Measurements from ENCODE around the gene PUSL1.

Gene PUSL1

DNA sequence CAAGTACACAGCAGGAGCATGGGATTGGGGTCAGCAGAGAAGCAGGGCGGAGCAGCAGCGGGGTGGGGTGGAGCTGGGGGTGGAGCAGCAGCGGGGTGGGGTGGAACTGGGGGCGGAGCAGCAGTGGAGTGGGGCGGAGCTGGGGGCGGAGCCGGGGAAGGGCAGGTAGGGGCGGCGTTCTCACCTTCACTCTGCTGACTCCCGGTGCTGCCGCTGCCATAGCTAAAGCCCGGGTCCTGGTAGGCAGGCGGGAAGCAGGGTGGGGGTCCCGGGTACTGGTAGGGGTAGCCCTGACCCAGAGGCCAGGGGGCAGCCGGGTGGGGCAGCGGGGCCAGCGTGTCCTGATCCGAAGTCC lies 29.4 kb downstream of the PUSL1 start:
- Histone ChIP-seq H2BK5ac (ENCODE audit: low read depth, low read length, poor library complexity) (no peak overlapping the region), H2BK12ac (ENCODE audit: low read length) (no peak overlapping the region), H3K27ac (ENCODE audit: low read depth, low read length) (no peak overlapping the region), H3K14ac (ENCODE audit: low read length) (no peak overlapping the region), H3K9me3 (ENCODE audit: insufficient read depth, low read depth, low read length) (peaks cover 13% of the 10 kb centered on the region), H3K27me3 (ENCODE audit: insufficient read depth, low read length) (no peaks in the 10 kb centered on the region), H4K12ac (ENCODE audit: low read depth, low read length) (no peak overlapping the region), H2AK5ac (ENCODE audit: low read length) (no peak overlapping the region), H2AFZ (ENCODE audit: insufficient read depth, low read length, poor library complexity) (no peak overlapping the region), H3K79me1 (ENCODE audit: low read length) (no peaks in the 10 kb centered on the region), H2BK120ac (ENCODE audit: insufficient read depth, low read length, poor library complexity) (no peak overlapping the region), H3K23ac (ENCODE audit: low read length) (no peak overlapping the region), H3K36me3 (ENCODE audit: control insufficient read depth in 1 of 2, insufficient read depth in 2 of 2, low read length in 2 of 2) (peaks cover 67 to 69% of the 10 kb centered on the region in 2 experiments), H3K79me2 (ENCODE audit: control insufficient read depth, insufficient read depth, low read length, poor library complexity) (no peaks in the 10 kb centered on the region), H4K8ac (ENCODE audit: low read depth, low read length) (no peak overlapping the region), H4K91ac (ENCODE audit: low read depth, low read length) (no peak overlapping the region), H3K4me3 (ENCODE audit: low read depth, low read length) (no peak overlapping the region), H3K18ac (ENCODE audit: low read length) (no peak overlapping the region), H3K4ac (ENCODE audit: low read depth, low read length) (no peak overlapping the region), H3K9ac (ENCODE audit: low read length) (no peak overlapping the region), H3K4me2 (ENCODE audit: low read length) (no peak overlapping the region), H3K4me1 (ENCODE audit: control insufficient read depth in 1 of 2, insufficient read depth in 2 of 2, low read length in 2 of 2) (no peaks in the 10 kb centered on the region)
- DNase-seq: peak in 1 of 2 donors; percentile 40
- no CpG with 5 or more reads among the region's 18 CpGs for WGBS (ENCODE audit: extremely low coverage, insufficient coverage, insufficient read length)

DNA sequence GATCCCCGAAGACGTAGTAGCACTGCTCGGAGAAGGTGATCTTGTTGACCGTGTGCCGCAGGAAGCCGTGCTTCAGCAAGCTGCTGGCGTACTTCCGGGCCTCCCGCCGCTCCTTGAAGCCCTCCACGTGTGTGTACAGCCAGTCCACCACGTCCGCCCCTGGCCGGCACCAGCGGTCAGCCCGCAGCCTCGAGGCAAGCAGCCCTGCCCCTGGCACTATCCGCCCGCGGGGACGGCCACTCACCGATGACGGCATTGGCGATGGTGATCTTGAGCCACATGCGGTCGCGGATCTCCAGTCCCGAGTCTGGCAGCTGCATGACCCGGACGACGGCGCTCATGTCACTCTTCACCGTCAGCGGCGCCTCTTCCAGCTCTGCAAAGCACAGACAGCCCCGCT lies 29.9 kb downstream of the PUSL1 start:
- Histone ChIP-seq H3K18ac (ENCODE audit: low read length) (no peak overlapping the region), H3K4me2 (ENCODE audit: low read length) (no peak overlapping the region), H2BK120ac (ENCODE audit: insufficient read depth, low read length, poor library complexity) (no peak overlapping the region), H3K36me3 (ENCODE audit: control insufficient read depth in 1 of 2, insufficient read depth in 2 of 2, low read length in 2 of 2) (peaks cover 67 to 69% of the 10 kb centered on the region in 2 experiments), H3K9ac (ENCODE audit: low read length) (no peak overlapping the region), H2BK12ac (ENCODE audit: low read length) (no peak overlapping the region), H3K23ac (ENCODE audit: low read length) (no peak overlapping the region), H2AFZ (ENCODE audit: insufficient read depth, low read length, poor library complexity) (no peak overlapping the region), H4K12ac (ENCODE audit: low read depth, low read length) (no peak overlapping the region), H3K79me1 (ENCODE audit: low read length) (no peaks in the 10 kb centered on the region), H3K79me2 (ENCODE audit: control insufficient read depth, insufficient read depth, low read length, poor library complexity) (no peaks in the 10 kb centered on the region), H4K91ac (ENCODE audit: low read depth, low read length) (no peak overlapping the region), H3K27ac (ENCODE audit: low read depth, low read length) (no peak overlapping the region), H3K4me1 (ENCODE audit: control insufficient read depth in 1 of 2, insufficient read depth in 2 of 2, low read length in 2 of 2) (no peaks in the 10 kb centered on the region), H2BK5ac (ENCODE audit: low read depth, low read length, poor library complexity) (no peak overlapping the region), H4K8ac (ENCODE audit: low read depth, low read length) (no peak overlapping the region), H3K4me3 (ENCODE audit: low read depth, low read length) (no peak overlapping the region), H3K4ac (ENCODE audit: low read depth, low read length) (no peak overlapping the region), H3K27me3 (ENCODE audit: insufficient read depth, low read length) (no peaks in the 10 kb centered on the region), H3K14ac (ENCODE audit: low read length) (no peak overlapping the region), H2AK5ac (ENCODE audit: low read length) (no peak overlapping the region), H3K9me3 (ENCODE audit: insufficient read depth, low read depth, low read length) (peaks cover 13% of the 10 kb centered on the region)
- no CpG with 5 or more reads among the region's 36 CpGs for WGBS (ENCODE audit: extremely low coverage, insufficient coverage, insufficient read length)
- no peak for DNase-seq

DNA sequence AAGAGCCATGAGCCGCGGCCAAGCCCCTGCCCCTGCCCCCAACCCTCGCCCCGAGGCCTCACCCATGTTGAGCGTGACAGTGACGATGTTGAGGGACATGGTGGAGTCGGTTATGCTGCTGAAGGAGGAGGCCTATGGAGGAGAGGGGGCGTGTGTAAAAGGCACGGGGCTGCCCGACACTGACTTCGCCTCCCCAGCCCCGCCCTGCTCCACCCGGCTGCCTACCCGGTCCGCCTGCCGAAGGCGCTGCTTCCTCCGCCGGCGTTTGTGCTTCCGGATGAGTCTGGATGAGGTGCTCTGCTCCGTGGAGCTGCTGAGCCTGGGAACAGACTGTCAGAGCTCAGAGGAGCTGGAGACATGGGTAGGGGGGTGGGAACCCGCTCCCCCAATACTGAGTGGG lies 31.8 kb downstream of the PUSL1 start:
- no peak overlapping the region for H4K12ac ChIP-seq (ENCODE audit: low read depth, low read length)
- H3K27me3 ChIP-seq (ENCODE audit: insufficient read depth, low read length): no peaks in the 10 kb centered on the region
- H4K8ac ChIP-seq (ENCODE audit: low read depth, low read length): no peak overlapping the region
- no peaks in the 10 kb centered on the region for H3K79me1 ChIP-seq (ENCODE audit: low read length)
- no peak overlapping the region for H3K18ac ChIP-seq (ENCODE audit: low read length)
- peaks cover 64 to 65% of the 10 kb centered on the region in 2 experiments for H3K36me3 ChIP-seq (ENCODE audit: control insufficient read depth in 1 of 2, insufficient read depth in 2 of 2, low read length in 2 of 2)
- no CpG with 5 or more reads among the region's 23 CpGs for WGBS (ENCODE audit: extremely low coverage, insufficient coverage, insufficient read length)
- H3K14ac ChIP-seq (ENCODE audit: low read length): no peak overlapping the region
- no peak overlapping the region for H3K27ac ChIP-seq (ENCODE audit: low read depth, low read length)
- H3K9ac ChIP-seq (ENCODE audit: low read length): no peak overlapping the region
- H3K9me3 ChIP-seq (ENCODE audit: insufficient read depth, low read depth, low read length): peaks cover 13% of the 10 kb centered on the region
- no peak overlapping the region for H2BK120ac ChIP-seq (ENCODE audit: insufficient read depth, low read length, poor library complexity)
- no peak overlapping the region for H4K91ac ChIP-seq (ENCODE audit: low read depth, low read length)
- H2BK12ac ChIP-seq (ENCODE audit: low read length): no peak overlapping the region
- no peak overlapping the region for H2AFZ ChIP-seq (ENCODE audit: insufficient read depth, low read length, poor library complexity)
- no peak overlapping the region for H2AK5ac ChIP-seq (ENCODE audit: low read length)
- no peak overlapping the region for H3K4me2 ChIP-seq (ENCODE audit: low read length)
- H3K4ac ChIP-seq (ENCODE audit: low read depth, low read length): no peak overlapping the region
- H3K4me1 ChIP-seq (ENCODE audit: control insufficient read depth in 1 of 2, insufficient read depth in 2 of 2, low read length in 2 of 2): peaks cover 0 to 5% of the 10 kb centered on the region in 2 experiments
- no peak overlapping the region for H3K4me3 ChIP-seq (ENCODE audit: low read depth, low read length)
- no peaks in the 10 kb centered on the region for H3K79me2 ChIP-seq (ENCODE audit: control insufficient read depth, insufficient read depth, low read length, poor library complexity)
- no peak overlapping the region for H2BK5ac ChIP-seq (ENCODE audit: low read depth, low read length, poor library complexity)
- no peak overlapping the region for H3K23ac ChIP-seq (ENCODE audit: low read length)
- DNase-seq: no peak

DNA sequence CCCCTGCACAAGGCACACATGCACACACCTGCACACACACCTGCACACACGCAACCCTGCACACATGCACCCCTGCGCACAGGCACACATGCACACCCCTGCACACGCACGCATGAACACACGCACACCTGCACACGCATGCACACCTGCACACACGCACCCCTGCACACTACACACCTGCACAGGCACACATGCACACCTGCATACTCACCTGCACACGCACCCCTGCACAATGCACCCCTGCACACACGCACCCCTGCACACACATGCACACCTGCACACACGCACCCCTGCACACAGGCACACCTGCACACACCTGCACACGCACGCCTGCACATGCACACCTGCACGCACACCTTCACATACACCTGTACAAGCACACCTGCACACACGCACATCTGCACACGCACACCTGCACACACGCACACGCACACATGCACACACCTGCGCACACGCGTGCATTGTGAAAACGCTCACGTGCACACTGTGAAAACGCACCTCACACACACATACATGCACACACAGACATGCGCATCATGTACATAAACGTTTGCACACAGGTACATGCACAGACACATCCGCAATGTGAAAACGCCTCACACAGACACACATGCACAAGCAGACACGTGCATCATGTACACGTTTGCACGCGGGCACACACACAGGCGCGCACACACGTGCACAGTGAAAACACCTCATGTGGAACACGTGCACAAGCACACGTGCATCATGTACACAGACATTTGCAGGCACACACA lies 32.6 kb downstream of the PUSL1 start:
- Histone ChIP-seq H2AFZ (ENCODE audit: insufficient read depth, low read length, poor library complexity) (no peak overlapping the region), H2AK5ac (ENCODE audit: low read length) (no peak overlapping the region), H2BK12ac (ENCODE audit: low read length) (no peak overlapping the region), H2BK120ac (ENCODE audit: insufficient read depth, low read length, poor library complexity) (no peak overlapping the region), H3K4me1 (ENCODE audit: control insufficient read depth in 1 of 2, insufficient read depth in 2 of 2, low read length in 2 of 2) (peaks cover 2 to 9% of the 10 kb centered on the region in 2 experiments), H2BK5ac (ENCODE audit: low read depth, low read length, poor library complexity) (no peak overlapping the region), H3K4ac (ENCODE audit: low read depth, low read length) (no peak overlapping the region), H4K8ac (ENCODE audit: low read depth, low read length) (no peak overlapping the region), H3K27ac (ENCODE audit: low read depth, low read length) (no peak overlapping the region), H3K4me3 (ENCODE audit: low read depth, low read length) (peak overlapping the region; percentile 27), H3K36me3 (ENCODE audit: control insufficient read depth in 1 of 2, insufficient read depth in 2 of 2, low read length in 2 of 2) (peaks cover 56 to 58% of the 10 kb centered on the region in 2 experiments), H3K14ac (ENCODE audit: low read length) (no peak overlapping the region), H3K27me3 (ENCODE audit: insufficient read depth, low read length) (no peaks in the 10 kb centered on the region), H3K4me2 (ENCODE audit: low read length) (no peak overlapping the region), H3K23ac (ENCODE audit: low read length) (no peak overlapping the region), H3K9me3 (ENCODE audit: insufficient read depth, low read depth, low read length) (peaks cover 13% of the 10 kb centered on the region), H3K79me1 (ENCODE audit: low read length) (no peaks in the 10 kb centered on the region), H3K9ac (ENCODE audit: low read length) (no peak overlapping the region), H4K91ac (ENCODE audit: low read depth, low read length) (no peak overlapping the region), H3K79me2 (ENCODE audit: control insufficient read depth, insufficient read depth, low read length, poor library complexity) (peaks cover 1% of the 10 kb centered on the region), H3K18ac (ENCODE audit: low read length) (no peak overlapping the region), H4K12ac (ENCODE audit: low read depth, low read length) (no peak overlapping the region)
- no peak for DNase-seq
- no CpG with 5 or more reads among the region's 36 CpGs for WGBS (ENCODE audit: extremely low coverage, insufficient coverage, insufficient read length)

Measured in trophoblast cell (in vitro differentiated cells and primary cell).